HEK293 (cell line): ENCODE data around the gene TCF7L1.

ENCODE experiments used
- CTCF ChIA-PET: fragments of 350-600 bp; formaldehyde crosslinking; extraction: SDS; loops from one replicate; lab custom pipeline; 2021; ENCODE audit warnings: antibody characterized with exemption; lab: Yijun Ruan, JAX
- POLR2A ChIA-PET: fragments of 300-600 bp; formaldehyde crosslinking; extraction: SDS; loops from one replicate; lab custom pipeline; 2020; ENCODE audit warnings: antibody characterized with exemption, inconsistent platforms; lab: Yijun Ruan, JAX
- H3K27ac ChIP-seq: fragments of 200-500 bp; sonication (Bioruptor generic); 2 replicates; pipeline ENCODE4 v1.5.1; 2014; ENCODE audit warnings: low read depth, low read length, control low read depth, inconsistent platforms; ENCODE audit errors: extremely low read depth
- H3K36me3 ChIP-seq, 2 experiments: fragments of 200-500 bp in 1 of 2; sonication (Bioruptor generic) in 1 of 2; 1 replicate in 1 of 2; 2 replicates in 1 of 2; pipeline ENCODE4 v1.5.1; 2014 to 2017; ENCODE audit warnings: inconsistent platforms in 2 of 2, low read length in 2 of 2; ENCODE audit not compliant: control insufficient read depth in 2 of 2, insufficient read depth in 1 of 2
- H3K4me1 ChIP-seq: fragments of 200-500 bp; sonication (Bioruptor generic); 2 replicates; pipeline ENCODE4 v1.5.1; 2014; ENCODE audit warnings: mild to moderate bottlenecking, low read length, inconsistent platforms; ENCODE audit not compliant: control insufficient read depth, insufficient read depth
- H3K4me3 ChIP-seq: 2 replicates; pipeline ENCODE4 v1.5.1; 2011; ENCODE audit warnings: low read depth, mild to moderate bottlenecking, control low read depth, low read length, moderate library complexity
- H3K9me3 ChIP-seq: fragments of 200-500 bp; sonication (Bioruptor generic); 2 replicates; pipeline ENCODE4 v1.5.1; 2014; ENCODE audit warnings: low read depth, low read length, inconsistent platforms; ENCODE audit not compliant: control insufficient read depth, insufficient read depth
- KLF9 ChIP-seq: fragments of 450-650 bp; formaldehyde crosslinking; IDR thresholded peaks from 2 replicates; pipeline ENCODE4 v1.5.1; 2016; ENCODE audit warnings: missing biosample characterization, missing genetic modification characterization, low read depth
- MEIS1 ChIP-seq: sonication (generic); formaldehyde crosslinking; IDR thresholded peaks from 2 replicates; pipeline ENCODE4 v1.8.1; 2022; ENCODE audit warnings: missing genetic modification reagents, mild to moderate bottlenecking, borderline replicate concordance
- PRDM1 ChIP-seq: fragments of 450-650 bp; formaldehyde crosslinking; IDR thresholded peaks from 2 replicates; pipeline ENCODE4; 2016; ENCODE audit warnings: missing biosample characterization, missing genetic modification characterization
- SETDB1 ChIP-seq: IDR thresholded peaks from one replicate; pipeline ENCODE4 v1.6.1; 2017; ENCODE audit warnings: mild to moderate bottlenecking, low read length, moderate library complexity, mixed read lengths; ENCODE audit not compliant: insufficient read length
- SP2 ChIP-seq: fragments of 450-650 bp; formaldehyde crosslinking; IDR thresholded peaks from 2 replicates; pipeline ENCODE4 v1.5.1; 2016; ENCODE audit warnings: missing biosample characterization, missing genetic modification characterization
- ZFHX2 ChIP-seq: fragments of 450-650 bp; formaldehyde crosslinking; conservative IDR thresholded peaks from 2 replicates; pipeline ENCODE4 v1.5.1; 2016; ENCODE audit warnings: missing biosample characterization, missing genetic modification characterization
- ZFP37 ChIP-seq: fragments of 450-650 bp; formaldehyde crosslinking; IDR thresholded peaks from 2 replicates; pipeline ENCODE4 v1.5.1; 2016; ENCODE audit warnings: missing biosample characterization, missing genetic modification characterization
- ZNF132 ChIP-seq: fragments of 450-650 bp; formaldehyde crosslinking; IDR thresholded peaks from 2 replicates; pipeline ENCODE4 v1.5.1; 2017; ENCODE audit warnings: missing biosample characterization, missing genetic modification characterization, borderline replicate concordance
- ZNF133 ChIP-seq: fragments of 450-650 bp; formaldehyde crosslinking; IDR thresholded peaks from 2 replicates; pipeline ENCODE4 v1.5.1; 2016; ENCODE audit warnings: missing biosample characterization, missing genetic modification characterization
- ZNF211 ChIP-seq: fragments of 450-650 bp; formaldehyde crosslinking; IDR thresholded peaks from 2 replicates; pipeline ENCODE4 v1.5.1; 2016; ENCODE audit warnings: low read depth, missing biosample characterization, missing genetic modification characterization
- ZNF214 ChIP-seq: fragments of 450-650 bp; formaldehyde crosslinking; IDR thresholded peaks from 2 replicates; pipeline ENCODE4 v1.5.1; 2017; ENCODE audit warnings: missing biosample characterization, mild to moderate bottlenecking, missing genetic modification characterization, borderline replicate concordance
- ZNF23 ChIP-seq: fragments of 450-650 bp; formaldehyde crosslinking; IDR thresholded peaks from 2 replicates; pipeline ENCODE4 v1.5.1; 2016; ENCODE audit warnings: missing biosample characterization, missing genetic modification characterization, borderline replicate concordance
- ZNF24 ChIP-seq: fragments of 450-650 bp; formaldehyde crosslinking; IDR thresholded peaks from 2 replicates; pipeline ENCODE4 v1.5.1; 2016; ENCODE audit warnings: missing biosample characterization, missing genetic modification characterization
- ZNF248 ChIP-seq: fragments of 450-650 bp; formaldehyde crosslinking; IDR thresholded peaks from 2 replicates; pipeline ENCODE4 v1.5.1; 2017; ENCODE audit warnings: missing biosample characterization, missing genetic modification characterization
- ZNF274 ChIP-seq, 2 experiments: fragments of 200-500 bp in 1 of 2; fragments of 450-650 bp in 1 of 2; sonication (Bioruptor generic) in 1 of 2; formaldehyde crosslinking in 1 of 2; IDR thresholded peaks; 2 replicates each; pipeline versions ENCODE4 v1.5.1 to v1.6.1; 2014 to 2016; ENCODE audit warnings: borderline replicate concordance in 1 of 2, inconsistent platforms in 1 of 2, low read length in 1 of 2, missing biosample characterization in 1 of 2, missing genetic modification characterization in 1 of 2
- ZNF350 ChIP-seq: fragments of 450-650 bp; formaldehyde crosslinking; IDR thresholded peaks from 2 replicates; pipeline ENCODE4 v1.5.0; 2017; ENCODE audit warnings: missing biosample characterization, mild to moderate bottlenecking, missing genetic modification characterization
- ZNF513 ChIP-seq: fragments of 450-650 bp; IDR thresholded peaks from 2 replicates; pipeline ENCODE4 v1.5.1; 2018; ENCODE audit warnings: missing biosample characterization, missing genetic modification characterization
- ZNF629 ChIP-seq: fragments of 450-650 bp; formaldehyde crosslinking; IDR thresholded peaks from 2 replicates; pipeline ENCODE4 v1.5.1; 2017; ENCODE audit warnings: missing biosample characterization, missing genetic modification characterization
- ZNF677 ChIP-seq: fragments of 450-650 bp; IDR thresholded peaks from 2 replicates; pipeline ENCODE4 v1.5.0; 2018; ENCODE audit warnings: missing biosample characterization, mild to moderate bottlenecking, missing genetic modification characterization, moderate library complexity
- ZNF692 ChIP-seq: fragments of 450-650 bp; formaldehyde crosslinking; IDR thresholded peaks from 2 replicates; pipeline ENCODE4 v1.5.1; 2016; ENCODE audit warnings: missing biosample characterization, missing genetic modification characterization
- ZNF701 ChIP-seq: fragments of 450-650 bp; formaldehyde crosslinking; IDR thresholded peaks from 2 replicates; pipeline ENCODE4 v1.5.1; 2016; ENCODE audit warnings: missing biosample characterization, missing genetic modification characterization
- ZNF707 ChIP-seq: fragments of 450-650 bp; formaldehyde crosslinking; IDR thresholded peaks from 2 replicates; pipeline ENCODE4 v1.5.1; 2016; ENCODE audit warnings: missing biosample characterization, missing genetic modification characterization
- ZNF747 ChIP-seq: fragments of 450-650 bp; formaldehyde crosslinking; IDR thresholded peaks from 2 replicates; pipeline ENCODE4 v1.5.1; 2016; ENCODE audit warnings: missing biosample characterization, missing genetic modification characterization

TCF7L1 gene

DNA sequence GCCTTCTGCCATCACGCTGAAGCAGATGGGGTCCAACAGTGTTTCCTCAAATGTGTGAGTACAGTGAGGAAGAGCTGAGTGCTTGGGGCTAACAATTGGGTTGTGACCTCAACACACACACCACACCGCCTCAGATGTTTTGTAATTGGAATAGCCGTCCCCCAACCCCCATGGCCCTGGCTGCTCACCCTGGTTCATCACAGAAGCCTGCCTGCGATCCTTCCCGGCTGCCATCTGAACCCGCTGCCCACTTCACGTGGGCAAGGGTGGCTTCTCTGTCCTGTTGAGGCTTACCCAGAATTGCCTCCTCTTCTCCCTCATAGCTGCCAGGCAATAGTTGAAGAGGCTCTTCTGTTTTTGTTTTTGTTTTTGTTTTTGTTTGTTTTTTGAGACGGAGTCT is 150.4 kb downstream of the TCF7L1 start:
- no peak overlapping the region for H3K4me3 ChIP-seq
- H3K36me3 ChIP-seq = no peaks in the 10 kb centered on the region
- H3K27ac ChIP-seq = no peak overlapping the region
- CTCF ChIA-PET = interaction anchor here (1.3 to 10.1 kb wide), 6 partner anchors 8 to 358 kb away, joined by 5 to 137 read pairs (median 38); partner anchors contain the start of gene TCF7L1
- POLR2A ChIA-PET = no interaction called here
- H3K4me1 ChIP-seq = no peaks in the 10 kb centered on the region
- no peaks in the 10 kb centered on the region for H3K9me3 ChIP-seq
- TF ChIP-seq ZNF214 (tag by site-specific recombination) (no peak), ZNF211 (tag by site-specific recombination) (no peak), SP2 (tag by site-specific recombination) (no peak), ZFP37 (tag by site-specific recombination) (no peak), SETDB1 (no peak)

- ChIA-PET POLR2A (no interaction called here), CTCF (interaction anchor here (0.6 to 10.1 kb wide), 5 partner anchors 12 to 449 kb away, joined by 4 to 137 read pairs (median 7); no protein-coding TSS in a partner anchor)
- Histone ChIP-seq H3K4me1 (no peaks in the 10 kb centered on the region), H3K27ac (no peak overlapping the region)
- TF ChIP-seq ZNF629 (tag by site-specific recombination) (no peak), ZFHX2 (tag by site-specific recombination) (no peak), ZNF513 (tag by site-specific recombination) (no peak), PRDM1 (no peak), ZNF707 (tag by site-specific recombination) (no peak), ZNF747 (tag by site-specific recombination) (no peak), ZNF677 (tag by site-specific recombination) (no peak), ZNF248 (no peak), ZNF132 (tag by site-specific recombination) (no peak), ZNF692 (tag by site-specific recombination) (no peak), ZNF701 (tag by site-specific recombination) (no peak), ZNF274 (IDR thresholded peaks at IDR 0.05; ENCODE audit: low read length) (no peak), ZNF274 (tag by site-specific recombination; IDR thresholded peaks at IDR 0.05; ENCODE audit: borderline replicate concordance) (no peak), ZNF133 (tag by site-specific recombination) (no peak), MEIS1 (CRISPR knock-in tag) (no peak), ZNF350 (tag by site-specific recombination) (no peak), KLF9 (tag by site-specific recombination) (no peak), ZNF24 (tag by site-specific recombination) (no peak), ZNF23 (tag by site-specific recombination) (no peak)
- TF ChIP-seq, all 188 proteins: peak for 0
- no peak overlapping the region for H3K4me3 ChIP-seq
- no peaks in the 10 kb centered on the region for H3K36me3 ChIP-seq
- no peaks in the 10 kb centered on the region for H3K9me3 ChIP-seq
Observed at GRCh38 chr2:85286918-85287317, 153.7 kb downstream of the TCF7L1 start.
